ENCODE results near the gene CASZ1. TPM values are rescaled to one million over a fixed set of nuclear protein-coding genes. Genes with fewer than 3 reads are reported as not detected.

The CASZ1 gene
- total and polyA plus RNA-seq, 10 donors: 0.73 to 14.5 (median 9.1) TPM

- Histone ChIP-seq H3K27ac (no peak overlapping the region), H3K36me3 (no peaks in the 10 kb centered on the region), H3K9me3 (no peaks in the 10 kb centered on the region), H3K4me1 (peaks cover 7 to 28% (median 24%) of the 10 kb centered on the region in 6 donors), H3K4me3 (no peak overlapping the region), H3K27me3 (replicated peaks in 1 of 7) (no peaks in the 10 kb centered on the region)
- no peak for DNase-seq
- 75 to 94% (median 84%) methylated on average over 7 of the region's 7 CpGs for WGBS, 5 donors
- intact Hi-C loops (cut with DNase I; ENCODE audit: low total_unique reads): loop anchor here (10.0 kb wide), 1 partner anchor 168 kb away; no protein-coding TSS in a partner anchor
- TF ChIP-seq POLR2A (IDR thresholded peaks at IDR 0.05): no peak
- TF ChIP-seq CTCF (IDR thresholded peaks at IDR 0.05 in 8 of 11, conservative IDR thresholded peaks at IDR 0.05 in 3 of 11): no peak
- no peak for TF ChIP-seq POLR2AphosphoS5 (IDR thresholded peaks at IDR 0.05)
Measured at GRCh38 chr1:10696977-10697376, 99.5 kb downstream of the CASZ1 start.

- Histone ChIP-seq H3K4me1 (peaks cover 7 to 47% (median 28%) of the 10 kb centered on the region in 6 donors), H3K4me3 (peak overlapping the region; percentile 34 to 95 (median 51)), H3K27ac (peak overlapping the region; percentile 65 to 94 (median 83)), H3K9me3 (no peaks in the 10 kb centered on the region), H3K27me3 (replicated peaks in 1 of 7) (no peaks in the 10 kb centered on the region), H3K36me3 (no peaks in the 10 kb centered on the region)
- peak; percentile 95 for DNase-seq
- TF ChIP-seq CTCF (IDR thresholded peaks at IDR 0.05 in 8 of 11, conservative IDR thresholded peaks at IDR 0.05 in 3 of 11): no peak
- peak in 1 of 3 donors; percentile 45 for TF ChIP-seq POLR2AphosphoS5 (IDR thresholded peaks at IDR 0.05)
- no peak for TF ChIP-seq POLR2A (IDR thresholded peaks at IDR 0.05)
- intact Hi-C loops (cut with DNase I; ENCODE audit: low total_unique reads): loop anchor here (10.0 kb wide), 1 partner anchor 170 kb away; no protein-coding TSS in a partner anchor
- WGBS, 5 donors: 4 to 10% (median 5%) methylated on average over 29 to 123 of the region's 126 CpGs
Measured at GRCh38 chr1:10694633-10695627, 101.5 kb downstream of the CASZ1 start.

- WGBS, 5 donors: 0 to 1% (median 0%) methylated on average over 7 to 46 of the region's 46 CpGs
- Histone ChIP-seq H3K4me1 (peaks cover 7 to 54% (median 32%) of the 10 kb centered on the region in 6 donors), H3K27ac (peak overlapping the region; percentile 60 to 94 (median 94)), H3K27me3 (replicated peaks in 1 of 7) (no peaks in the 10 kb centered on the region), H3K4me3 (peak overlapping the region; percentile 64 to 95 (median 84)), H3K9me3 (no peaks in the 10 kb centered on the region), H3K36me3 (no peaks in the 10 kb centered on the region)
- intact Hi-C loops (cut with DNase I; ENCODE audit: low total_unique reads): loop anchor here (10.0 kb wide), 1 partner anchor 171 kb away; no protein-coding TSS in a partner anchor
- TF ChIP-seq POLR2AphosphoS5 (IDR thresholded peaks at IDR 0.05): no peak
- no peak for DNase-seq
Measured at GRCh38 chr1:10694274-10694632, 102.2 kb downstream of the CASZ1 start.

- H3K4me1 ChIP-seq: peaks cover 7 to 60% (median 36%) of the 10 kb centered on the region in 6 donors
Measured at GRCh38 chr1:10693497-10694273, 102.8 kb downstream of the CASZ1 start.

More at GRCh38 chr1:10693497-10694273, 102.8 kb downstream of the CASZ1 start:
- peak overlapping the region; percentile 60 to 94 (median 94) for H3K27ac ChIP-seq
- H3K9me3 ChIP-seq: no peaks in the 10 kb centered on the region
- 0 to 1% (median 0%) methylated on average over 54 to 79 of the region's 79 CpGs for WGBS, 5 donors
- intact Hi-C loops (cut with DNase I; ENCODE audit: low total_unique reads): loop anchor here (10.0 kb wide), 1 partner anchor 171 kb away; no protein-coding TSS in a partner anchor
- no peaks in the 10 kb centered on the region for H3K36me3 ChIP-seq
- DNase-seq: peak; percentile 89
- no peaks in the 10 kb centered on the region for H3K27me3 ChIP-seq (replicated peaks in 1 of 7)
- H3K4me3 ChIP-seq: peak overlapping the region; percentile 64 to 95 (median 84)
- TF ChIP-seq CTCF (IDR thresholded peaks at IDR 0.05 in 8 of 11, conservative IDR thresholded peaks at IDR 0.05 in 3 of 11): no peak
- TF ChIP-seq POLR2AphosphoS5 (IDR thresholded peaks at IDR 0.05): peak; percentile 37 to 56 (median 49)
- TF ChIP-seq POLR2A (IDR thresholded peaks at IDR 0.05): no peak

Measured in spleen (tissue), 11 donors.